Left lung (tissue), 10 donors: Measurements from ENCODE around the gene DLST. TPM values are rescaled to one million over a fixed set of nuclear protein-coding genes. Genes with fewer than 3 reads are reported as not detected.

ENCODE experiments used
- ATAC-seq: fragments of 200-7000 bp; cut with Tn5 transposase; one replicate; pipeline ENCODE4 v1.9.1; 2020; ENCODE audit warnings: moderate library complexity
- DNase-seq, 4 donors: peaks; one replicate each; pipeline ENCODE4 v3.0.0-alpha.2; 2013 to 2020
- H3K27ac ChIP-seq, 2 donors: fragments of 200-600 bp; sonication (generic) in 1 of 2; one replicate each; pipeline versions ENCODE4 v1.5.0 to v1.8.0; 2020 to 2021
- H3K27me3 ChIP-seq, 2 donors: fragments of 200-600 bp; sonication (generic) in 1 of 2; one replicate each; pipeline versions ENCODE4 v1.5.0 to v1.8.0; 2020 to 2021
- H3K36me3 ChIP-seq, 2 donors: fragments of 200-600 bp; sonication (generic) in 1 of 2; one replicate each; pipeline versions ENCODE4 v1.5.0 to v1.8.0; 2020 to 2021
- H3K4me1 ChIP-seq, 2 donors: fragments of 200-600 bp; one replicate each; pipeline ENCODE4 v1.8.0; 2021
- H3K4me3 ChIP-seq, 2 donors: fragments of 200-600 bp; sonication (generic) in 1 of 2; one replicate each; pipeline versions ENCODE4 v1.5.0 to v1.8.0; 2020 to 2021; ENCODE audit warnings: mild to moderate bottlenecking in 1 of 2
- H3K9me3 ChIP-seq, 2 donors: fragments of 200-600 bp; sonication (generic) in 1 of 2; one replicate each; pipeline versions ENCODE4 v1.5.0 to v1.8.0; 2020 to 2021
- intact Hi-C, 2 donors: fragments of 100-400 bp; cut with DNase I; formaldehyde crosslinking; loops; one replicate each; pipeline versions ENCODE4 v1.11.2 to v1.14.2; 2022
- polyA plus RNA-seq, 6 donors: library from polyadenylated mRNA; unstranded; fragments of 120-200 nt; gene quantifications; one replicate each; pipeline ENCODE4 v1.2.1, GENCODE V29; 2013; ENCODE audit not compliant: insufficient read length in 6 of 6
- total RNA-seq, 2 donors: library from RNA; stranded (reverse); fragmentation: NEBNext Ultra II Directional; extraction: Animal tissue kit (Norgen Biotek cat#: 25700); gene quantifications; one replicate each; pipeline ENCODE4 v1.2.1, GENCODE V29; 2021
- TF ChIP-seq, protein P1 (sequence below), 2 donors: fragments of 200-600 bp; sonication (generic) in 1 of 2; IDR thresholded peaks; one replicate each; pipeline versions ENCODE4 v1.5.0 to v1.8.0; 2021; ENCODE audit warnings: antibody characterized with exemption in 2 of 2
- donor health status: DM: no; HTN: yes; CAD: no.
- donor health status: DM: no; HTN: no; CAD: no.

The DLST gene
- total and polyA plus RNA-seq, 8 donors, result 88.3 to 104 (median 96.3) TPM

- peak; percentile 44 to 84 (median 79) for DNase-seq
- H3K36me3 ChIP-seq, result no peaks in the 10 kb centered on the region
- H3K9me3 ChIP-seq, result no peaks in the 10 kb centered on the region
- H3K4me1 ChIP-seq, result peaks cover 11 to 41% of the 10 kb centered on the region in 2 donors
- no peak overlapping the region for H3K4me3 ChIP-seq
- TF ChIP-seq, protein P1, sequence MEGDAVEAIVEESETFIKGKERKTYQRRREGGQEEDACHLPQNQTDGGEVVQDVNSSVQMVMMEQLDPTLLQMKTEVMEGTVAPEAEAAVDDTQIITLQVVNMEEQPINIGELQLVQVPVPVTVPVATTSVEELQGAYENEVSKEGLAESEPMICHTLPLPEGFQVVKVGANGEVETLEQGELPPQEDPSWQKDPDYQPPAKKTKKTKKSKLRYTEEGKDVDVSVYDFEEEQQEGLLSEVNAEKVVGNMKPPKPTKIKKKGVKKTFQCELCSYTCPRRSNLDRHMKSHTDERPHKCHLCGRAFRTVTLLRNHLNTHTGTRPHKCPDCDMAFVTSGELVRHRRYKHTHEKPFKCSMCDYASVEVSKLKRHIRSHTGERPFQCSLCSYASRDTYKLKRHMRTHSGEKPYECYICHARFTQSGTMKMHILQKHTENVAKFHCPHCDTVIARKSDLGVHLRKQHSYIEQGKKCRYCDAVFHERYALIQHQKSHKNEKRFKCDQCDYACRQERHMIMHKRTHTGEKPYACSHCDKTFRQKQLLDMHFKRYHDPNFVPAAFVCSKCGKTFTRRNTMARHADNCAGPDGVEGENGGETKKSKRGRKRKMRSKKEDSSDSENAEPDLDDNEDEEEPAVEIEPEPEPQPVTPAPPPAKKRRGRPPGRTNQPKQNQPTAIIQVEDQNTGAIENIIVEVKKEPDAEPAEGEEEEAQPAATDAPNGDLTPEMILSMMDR (IDR thresholded peaks at IDR 0.05), result peak; percentile 90 to 91
- H3K27ac ChIP-seq, result no peak overlapping the region
- ATAC-seq, result peak; percentile 89
- peaks cover 0 to 6% of the 10 kb centered on the region in 2 donors for H3K27me3 ChIP-seq
- intact Hi-C loops, result loop anchor here in 1 of 2 donors (10.0 kb wide), 1 partner anchor 139 kb away; no protein-coding TSS in a partner anchor
Measured at GRCh38 chr14:74945852-74946658, 64.3 kb downstream of the DLST start.

GRCh38 chr14:74946659-74947281 is 65.1 kb downstream of the DLST start:
- ATAC-seq, result no peak
- intact Hi-C loops, result loop anchor here in 1 of 2 donors (10.0 kb wide), 1 partner anchor 138 kb away; no protein-coding TSS in a partner anchor
- no peaks in the 10 kb centered on the region for H3K36me3 ChIP-seq

GRCh38 chr14:74947353-74948227 is 65.9 kb downstream of the DLST start:
- Histone ChIP-seq H3K27ac (no peak overlapping the region), H3K4me1 (peaks cover 0 to 26% of the 10 kb centered on the region in 2 donors), H3K27me3 (peaks cover 0 to 16% of the 10 kb centered on the region in 2 donors), H3K36me3 (no peaks in the 10 kb centered on the region), H3K4me3 (no peak overlapping the region), H3K9me3 (no peaks in the 10 kb centered on the region)
- DNase-seq, result peak in 1 of 4 donors; percentile 60
- TF ChIP-seq, protein P1 (IDR thresholded peaks at IDR 0.05), result no peak
- intact Hi-C loops, result loop anchor here in 1 of 2 donors (10.0 kb wide), 1 partner anchor 137 kb away; no protein-coding TSS in a partner anchor
- no peak for ATAC-seq

More at GRCh38 chr14:74946659-74947281, 65.1 kb downstream of the DLST start:
- H3K9me3 ChIP-seq, result no peaks in the 10 kb centered on the region
- DNase-seq, result no peak
- H3K27me3 ChIP-seq, result peaks cover 0 to 11% of the 10 kb centered on the region in 2 donors
- no peak overlapping the region for H3K27ac ChIP-seq
- TF ChIP-seq, protein P1 (IDR thresholded peaks at IDR 0.05), result peak in 1 of 2 donors; percentile 8
- no peak overlapping the region for H3K4me3 ChIP-seq
- peaks cover 5 to 34% of the 10 kb centered on the region in 2 donors for H3K4me1 ChIP-seq

- ATAC-seq, result no peak
- H3K4me1 ChIP-seq, result peaks cover 0 to 17% of the 10 kb centered on the region in 2 donors
Measured at GRCh38 chr14:74948228-74949175, 66.8 kb downstream of the DLST start.

More at GRCh38 chr14:74948228-74949175, 66.8 kb downstream of the DLST start:
- intact Hi-C loops, result loop anchor here in 1 of 2 donors (10.0 kb wide), 1 partner anchor 136 kb away; no protein-coding TSS in a partner anchor
- Histone ChIP-seq H3K27ac (no peak overlapping the region), H3K9me3 (no peaks in the 10 kb centered on the region), H3K27me3 (peaks cover 0 to 23% of the 10 kb centered on the region in 2 donors), H3K4me3 (no peak overlapping the region), H3K36me3 (no peaks in the 10 kb centered on the region)
- TF ChIP-seq, protein P1 (IDR thresholded peaks at IDR 0.05), result no peak
- peak in 1 of 4 donors; percentile 55 for DNase-seq
